H9 (cell line): ENCODE data around the gene MEGF8. TPM values are rescaled to one million over a fixed set of nuclear protein-coding genes. Genes with fewer than 3 reads are reported as not detected.

Source experiments
- DNase-seq: peaks from one replicate; pipeline ENCODE4 v3.0.0-alpha.2; 2017
- H2AFZ ChIP-seq: one replicate; pipeline ENCODE4 v1.6.1; 2013; ENCODE audit warnings: mild to moderate bottlenecking, low read length, control low read depth, moderate library complexity
- H2AK5ac ChIP-seq: 2 replicates; pipeline ENCODE4 v1.6.1; 2013; ENCODE audit warnings: low read length, control low read depth, mixed read lengths; ENCODE audit not compliant: insufficient read length
- H2BK120ac ChIP-seq: one replicate; pipeline ENCODE4 v1.6.1; 2013; ENCODE audit warnings: low read depth, mild to moderate bottlenecking, low read length, control low read depth, inconsistent platforms; ENCODE audit not compliant: poor library complexity, severe bottlenecking
- H2BK12ac ChIP-seq: 2 replicates; pipeline ENCODE4 v1.6.1; 2013; ENCODE audit warnings: low read length, control low read depth, mixed read lengths, low read depth; ENCODE audit not compliant: insufficient read length
- H2BK15ac ChIP-seq: 2 replicates; pipeline ENCODE4 v1.6.1; 2013; ENCODE audit warnings: low read depth, low read length, control low read depth
- H2BK20ac ChIP-seq: one replicate; pipeline ENCODE4 v1.6.1; 2013; ENCODE audit warnings: low read depth, mild to moderate bottlenecking, low read length, control low read depth, inconsistent platforms; ENCODE audit not compliant: poor library complexity, severe bottlenecking
- H2BK5ac ChIP-seq: 2 replicates; pipeline ENCODE4 v1.6.1; 2013; ENCODE audit warnings: low read length, control low read depth, mixed read lengths; ENCODE audit not compliant: insufficient read length
- H3K14ac ChIP-seq: 2 replicates; pipeline ENCODE4 v1.6.1; 2013; ENCODE audit warnings: low read length, control low read depth; ENCODE audit not compliant: insufficient read depth
- H3K18ac ChIP-seq: 2 replicates; pipeline ENCODE4 v1.6.1; 2013; ENCODE audit warnings: low read depth, mild to moderate bottlenecking, mixed read lengths, low read length, control low read depth; ENCODE audit not compliant: insufficient read length
- H3K23ac ChIP-seq: 2 replicates; pipeline ENCODE4 v1.6.1; 2013; ENCODE audit warnings: low read length, control low read depth, mixed read lengths, low read depth; ENCODE audit not compliant: insufficient read length
- H3K23me2 ChIP-seq: 2 replicates; pipeline ENCODE4 v1.6.1; 2013; ENCODE audit warnings: low read depth, mild to moderate bottlenecking, mixed read lengths, low read length, control low read depth; ENCODE audit not compliant: insufficient read length, poor library complexity, severe bottlenecking
- H3K27ac ChIP-seq: 2 replicates; pipeline ENCODE4 v1.5.1; 2013; ENCODE audit warnings: low read length, control low read depth, mixed read lengths, low read depth; ENCODE audit not compliant: insufficient read length
- H3K27me3 ChIP-seq: 2 replicates; pipeline ENCODE4 v1.6.1; 2013; ENCODE audit warnings: low read length, control low read depth, inconsistent platforms; ENCODE audit not compliant: insufficient read depth
- H3K4ac ChIP-seq: 2 replicates; pipeline ENCODE4 v1.6.1; 2013; ENCODE audit warnings: low read depth, mild to moderate bottlenecking, control low read depth, inconsistent platforms, low read length, moderate library complexity
- H3K4me1 ChIP-seq: 2 replicates; pipeline ENCODE4 v1.6.1; 2013; ENCODE audit warnings: low read length, control low read depth, inconsistent platforms; ENCODE audit not compliant: insufficient read depth
- H3K4me2 ChIP-seq: 2 replicates; pipeline ENCODE4 v1.6.1; 2013; ENCODE audit warnings: low read length, control low read depth, mixed read lengths; ENCODE audit not compliant: insufficient read length, insufficient read depth
- H3K56ac ChIP-seq: 2 replicates; pipeline ENCODE4 v1.6.1; 2013; ENCODE audit warnings: low read depth, mild to moderate bottlenecking, mixed read lengths, low read length, control low read depth; ENCODE audit not compliant: insufficient read length
- H3K79me1 ChIP-seq: 2 replicates; pipeline ENCODE4 v1.6.1; 2013; ENCODE audit warnings: low read depth, mild to moderate bottlenecking, moderate library complexity, low read length, control low read depth, inconsistent platforms; ENCODE audit not compliant: insufficient read depth, poor library complexity, severe bottlenecking
- H3K79me2 ChIP-seq: 2 replicates; pipeline ENCODE4 v1.6.1; 2013; ENCODE audit warnings: low read length, control low read depth, inconsistent platforms; ENCODE audit not compliant: insufficient read depth
- H3K9ac ChIP-seq: 2 replicates; pipeline ENCODE4 v1.6.1; 2013; ENCODE audit warnings: low read length, control low read depth, mixed read lengths; ENCODE audit not compliant: insufficient read length; ENCODE audit errors: extremely low read depth
- H3K9me3 ChIP-seq: one replicate; pipeline ENCODE4 v1.6.1; 2013; ENCODE audit warnings: low read depth, low read length, inconsistent platforms; ENCODE audit not compliant: control insufficient read depth
- H3T11ph ChIP-seq: one replicate; pipeline ENCODE4 v1.6.1; 2013; ENCODE audit warnings: mild to moderate bottlenecking, low read length, control low read depth, inconsistent platforms
- H4K20me1 ChIP-seq: one replicate; pipeline ENCODE4 v1.6.1; 2013; ENCODE audit not compliant: control insufficient read depth, insufficient read length, insufficient read depth
- H4K5ac ChIP-seq: 2 replicates; pipeline ENCODE4 v1.6.1; 2013; ENCODE audit warnings: low read depth, mild to moderate bottlenecking, mixed read lengths, low read length, control low read depth; ENCODE audit not compliant: insufficient read length
- H4K8ac ChIP-seq: replicated peaks from 2 replicates; pipeline ENCODE4 v1.6.1; 2013; ENCODE audit warnings: low read length, control low read depth, mixed read lengths, low read depth; ENCODE audit not compliant: insufficient read length
- H4K91ac ChIP-seq: 2 replicates; pipeline ENCODE4 v1.6.1; 2013; ENCODE audit warnings: low read depth, mild to moderate bottlenecking, moderate library complexity, mixed read lengths, low read length, control low read depth; ENCODE audit not compliant: insufficient read length
- H3K27ac Mint-ChIP-seq, 3 experiments: 2 replicates in 2 of 3; 3 replicates in 1 of 3; pipeline ENCODE4 v1.8.0; 2020 to 2021; ENCODE audit warnings: mixed read lengths in 3 of 3, mild to moderate bottlenecking in 1 of 3, moderate library complexity in 1 of 3
- H3K27me3 Mint-ChIP-seq: 2 replicates; pipeline ENCODE4 v1.8.0; 2021; ENCODE audit warnings: low read depth, mild to moderate bottlenecking, moderate library complexity, mixed read lengths
- H3K36me3 Mint-ChIP-seq, 3 experiments: 2 replicates in 2 of 3; 3 replicates in 1 of 3; pipeline ENCODE4 v1.8.0; 2020 to 2021; ENCODE audit warnings: low read depth in 3 of 3, mixed read lengths in 3 of 3; ENCODE audit not compliant: insufficient read depth in 1 of 3
- H3K4me1 Mint-ChIP-seq, 2 experiments: 2 replicates each; pipeline ENCODE4 v1.8.0; 2020; ENCODE audit warnings: mixed read lengths in 2 of 2
- H3K4me3 Mint-ChIP-seq, 2 experiments: 2 replicates in 1 of 2; 3 replicates in 1 of 2; pipeline ENCODE4 v1.8.0; 2020 to 2021; ENCODE audit warnings: mild to moderate bottlenecking in 2 of 2, mixed read lengths in 2 of 2, moderate library complexity in 1 of 2
- H3K9me3 Mint-ChIP-seq, 2 experiments: 2 replicates in 1 of 2; 3 replicates in 1 of 2; pipeline ENCODE4 v1.8.0; 2020; ENCODE audit warnings: mild to moderate bottlenecking in 2 of 2, mixed read lengths in 2 of 2, moderate library complexity in 1 of 2
- CTCF ChIP-seq: fragments of 200-600 bp; sonication (generic); conservative IDR thresholded peaks from 3 replicates; pipeline ENCODE4 v1.8.0; 2021; ENCODE audit warnings: antibody characterized with exemption, mild to moderate bottlenecking
- WGBS: extraction: QIAGEN DNeasy Blood & Tissue Kit; methylation state at CpG from one replicate; pipeline ENCODE4 v1.1.7; 2013; ENCODE audit warnings: missing lambda C conversion rate, low lambda C conversion rate, mixed read lengths; ENCODE audit not compliant: insufficient read length; ENCODE audit errors: extremely low coverage; 5-methylcytosine and 5-hydroxymethylcytosine counted together
- total RNA-seq: library from RNA; stranded (reverse); gene quantifications from 2 replicates; pipeline ENCODE4 v1.2.1, GENCODE V29; 2021

Gene MEGF8
- total RNA-seq, 1 experiment from 2014 or later, result 28.4 TPM

- no peak for TF ChIP-seq CTCF
- no peak overlapping the region for H2AFZ ChIP-seq
- no peak overlapping the region for H3K27ac ChIP-seq
- no peak overlapping the region for H3K4me3 Mint-ChIP-seq
- no peak overlapping the region for H3K56ac ChIP-seq
- no peaks in the 10 kb centered on the region for H3K9me3 ChIP-seq
- peaks cover 17 to 27% of the 10 kb centered on the region in 2 experiments for H3K4me1 Mint-ChIP-seq
- H4K91ac ChIP-seq, result no peak overlapping the region
- H3K23ac ChIP-seq, result no peak overlapping the region
- H3K36me3 Mint-ChIP-seq, result peaks cover 9 to 38% (median 32%) of the 10 kb centered on the region in 3 experiments; a peak in 6 of 7 replicates
- WGBS, result no CpG with 5 or more reads among the region's 11 CpGs
- no peak overlapping the region for H3K4me2 ChIP-seq
- no peak overlapping the region for H3K18ac ChIP-seq
- H3K27me3 Mint-ChIP-seq, result peaks cover 2% of the 10 kb centered on the region
- H4K8ac ChIP-seq, result no peak overlapping the region
- no peak overlapping the region for H2BK5ac ChIP-seq
- H4K5ac ChIP-seq, result no peak overlapping the region
- no peak overlapping the region for H3K27ac Mint-ChIP-seq
- DNase-seq, result no peak
- H3K27me3 ChIP-seq, result no peaks in the 10 kb centered on the region
- H3K79me2 ChIP-seq, result no peaks in the 10 kb centered on the region
- no peak overlapping the region for H3T11ph ChIP-seq
- H2BK20ac ChIP-seq, result no peak overlapping the region
- no peak overlapping the region for H2BK120ac ChIP-seq
- no peak overlapping the region for H3K14ac ChIP-seq
- H3K79me1 ChIP-seq, result no peaks in the 10 kb centered on the region
- H3K23me2 ChIP-seq, result peaks cover 3% of the 10 kb centered on the region
- H3K4me1 ChIP-seq, result peaks cover 5% of the 10 kb centered on the region; the same call in 1 of the 2 replicates
- H2BK15ac ChIP-seq, result no peak overlapping the region
- H2AK5ac ChIP-seq, result no peak overlapping the region
- no peaks in the 10 kb centered on the region for H4K20me1 ChIP-seq
- H2BK12ac ChIP-seq, result no peak overlapping the region
- no peaks in the 10 kb centered on the region for H3K9me3 Mint-ChIP-seq
- no peak overlapping the region for H3K9ac ChIP-seq
- no peak overlapping the region for H3K4ac ChIP-seq
Measured at GRCh38 chr19:42374826-42375376, 49.5 kb downstream of the MEGF8 start.
